ENCODE data around the gene SLC1A3. TPM values are rescaled to one million over a fixed set of nuclear protein-coding genes. Genes with fewer than 3 reads are reported as not detected.

Gene SLC1A3
- total RNA-seq, 1 donor from 2014 or later = 0.25 TPM

DNA sequence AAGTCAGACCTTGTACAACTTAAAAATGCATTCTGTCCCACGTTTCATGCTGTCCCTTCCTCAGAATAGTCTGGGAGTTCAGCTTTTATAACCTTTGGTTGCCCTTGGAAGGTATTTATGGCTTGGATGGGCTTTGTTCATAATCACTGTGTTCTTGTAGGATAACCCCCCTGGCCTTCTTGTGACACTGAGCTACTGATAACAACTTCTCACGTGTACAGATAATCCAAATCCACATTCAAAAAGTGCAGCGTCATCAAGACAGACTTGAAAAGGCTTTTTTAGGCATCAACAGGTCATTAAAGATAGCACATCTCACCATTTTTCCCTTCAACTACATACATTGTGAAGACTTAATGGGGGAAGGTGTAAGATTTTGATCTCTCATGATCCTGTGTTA, 42.0 kb downstream of the SLC1A3 start:
- TF ChIP-seq, protein P1, sequence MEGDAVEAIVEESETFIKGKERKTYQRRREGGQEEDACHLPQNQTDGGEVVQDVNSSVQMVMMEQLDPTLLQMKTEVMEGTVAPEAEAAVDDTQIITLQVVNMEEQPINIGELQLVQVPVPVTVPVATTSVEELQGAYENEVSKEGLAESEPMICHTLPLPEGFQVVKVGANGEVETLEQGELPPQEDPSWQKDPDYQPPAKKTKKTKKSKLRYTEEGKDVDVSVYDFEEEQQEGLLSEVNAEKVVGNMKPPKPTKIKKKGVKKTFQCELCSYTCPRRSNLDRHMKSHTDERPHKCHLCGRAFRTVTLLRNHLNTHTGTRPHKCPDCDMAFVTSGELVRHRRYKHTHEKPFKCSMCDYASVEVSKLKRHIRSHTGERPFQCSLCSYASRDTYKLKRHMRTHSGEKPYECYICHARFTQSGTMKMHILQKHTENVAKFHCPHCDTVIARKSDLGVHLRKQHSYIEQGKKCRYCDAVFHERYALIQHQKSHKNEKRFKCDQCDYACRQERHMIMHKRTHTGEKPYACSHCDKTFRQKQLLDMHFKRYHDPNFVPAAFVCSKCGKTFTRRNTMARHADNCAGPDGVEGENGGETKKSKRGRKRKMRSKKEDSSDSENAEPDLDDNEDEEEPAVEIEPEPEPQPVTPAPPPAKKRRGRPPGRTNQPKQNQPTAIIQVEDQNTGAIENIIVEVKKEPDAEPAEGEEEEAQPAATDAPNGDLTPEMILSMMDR (IDR thresholded peaks at IDR 0.05; ENCODE audit: insufficient read depth, low read length, poor library complexity, severe bottlenecking) = no peak
- DNase-seq (ENCODE audit: low read depth) = no peak
- no peaks in the 10 kb centered on the region for H3K36me3 ChIP-seq (ENCODE audit: control insufficient read depth, insufficient read depth, low read length)
- no peaks in the 10 kb centered on the region for H3K27me3 ChIP-seq (ENCODE audit: control insufficient read depth, insufficient read depth, low read length)
- no peak overlapping the region for H3K4me3 ChIP-seq (ENCODE audit: low read depth, low read length)

DNA sequence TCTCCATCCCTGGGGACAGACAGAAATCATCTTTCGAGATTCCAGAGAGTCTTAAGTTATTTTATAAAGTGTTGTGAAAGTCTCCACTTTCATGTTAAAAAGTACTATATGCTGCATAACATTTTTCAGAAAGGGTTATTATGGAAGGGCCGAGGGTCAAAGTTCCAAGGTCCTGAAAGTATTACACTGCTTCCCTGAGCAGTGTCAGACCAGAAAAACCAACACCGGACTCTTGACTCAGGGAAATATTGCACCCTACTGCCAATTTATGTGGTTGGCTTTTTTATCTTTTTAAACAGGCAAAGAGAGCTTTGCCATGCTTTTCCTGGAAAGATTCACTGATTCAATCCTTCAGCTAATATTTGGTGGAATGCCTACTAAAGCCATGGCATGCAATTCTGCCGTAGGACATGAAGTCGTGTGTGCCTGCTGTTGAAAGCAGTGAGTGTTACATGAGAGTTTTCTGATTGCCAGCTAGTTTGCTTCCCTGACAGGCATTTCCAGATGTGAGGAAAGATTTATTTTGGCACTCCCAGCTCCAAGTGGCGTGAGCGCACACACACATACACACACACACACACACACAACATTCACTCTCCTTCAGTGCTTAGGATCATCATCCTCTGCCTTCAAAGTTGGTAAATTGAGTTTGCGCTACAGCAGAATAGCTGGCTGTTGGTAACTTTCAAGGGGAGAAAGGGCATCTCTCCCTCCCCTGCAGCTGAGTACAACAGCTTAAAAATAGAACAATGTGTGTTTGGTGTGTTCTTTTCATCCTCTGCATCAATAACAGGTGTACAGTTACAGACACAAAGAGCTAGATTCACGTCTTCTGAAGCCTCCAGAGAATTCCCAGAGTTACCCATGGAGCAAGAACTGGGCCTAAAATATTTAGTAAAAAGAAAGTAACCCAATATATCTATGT, 45.6 kb downstream of the SLC1A3 start:
- TF ChIP-seq, protein P1 (IDR thresholded peaks at IDR 0.05; ENCODE audit: insufficient read depth, low read length, poor library complexity, severe bottlenecking) = no peak
- no peak for DNase-seq (ENCODE audit: low read depth)

GRCh38 chr5:36653044-36653705, 46.8 kb downstream of the SLC1A3 start:
- Histone ChIP-seq H3K36me3 (ENCODE audit: control insufficient read depth, insufficient read depth, low read length) (no peaks in the 10 kb centered on the region), H3K27me3 (ENCODE audit: control insufficient read depth, insufficient read depth, low read length) (no peaks in the 10 kb centered on the region), H3K4me3 (ENCODE audit: low read depth, low read length) (no peak overlapping the region)
- TF ChIP-seq, protein P1 (IDR thresholded peaks at IDR 0.05; ENCODE audit: insufficient read depth, low read length, poor library complexity, severe bottlenecking) = no peak
- DNase-seq (ENCODE audit: low read depth) = no peak

More for the DNA sequence above, 45.6 kb downstream of the SLC1A3 start:
- Histone ChIP-seq H3K4me3 (ENCODE audit: low read depth, low read length) (no peak overlapping the region), H3K27me3 (ENCODE audit: control insufficient read depth, insufficient read depth, low read length) (no peaks in the 10 kb centered on the region), H3K36me3 (ENCODE audit: control insufficient read depth, insufficient read depth, low read length) (no peaks in the 10 kb centered on the region)

GRCh38 chr5:36654564-36654963, 48.2 kb downstream of the SLC1A3 start:
- DNase-seq (ENCODE audit: low read depth) = no peak
- H3K36me3 ChIP-seq (ENCODE audit: control insufficient read depth, insufficient read depth, low read length) = no peaks in the 10 kb centered on the region
- TF ChIP-seq, protein P1 (IDR thresholded peaks at IDR 0.05; ENCODE audit: insufficient read depth, low read length, poor library complexity, severe bottlenecking) = no peak
- H3K27me3 ChIP-seq (ENCODE audit: control insufficient read depth, insufficient read depth, low read length) = no peaks in the 10 kb centered on the region
- no peak overlapping the region for H3K4me3 ChIP-seq (ENCODE audit: low read depth, low read length)

DNA sequence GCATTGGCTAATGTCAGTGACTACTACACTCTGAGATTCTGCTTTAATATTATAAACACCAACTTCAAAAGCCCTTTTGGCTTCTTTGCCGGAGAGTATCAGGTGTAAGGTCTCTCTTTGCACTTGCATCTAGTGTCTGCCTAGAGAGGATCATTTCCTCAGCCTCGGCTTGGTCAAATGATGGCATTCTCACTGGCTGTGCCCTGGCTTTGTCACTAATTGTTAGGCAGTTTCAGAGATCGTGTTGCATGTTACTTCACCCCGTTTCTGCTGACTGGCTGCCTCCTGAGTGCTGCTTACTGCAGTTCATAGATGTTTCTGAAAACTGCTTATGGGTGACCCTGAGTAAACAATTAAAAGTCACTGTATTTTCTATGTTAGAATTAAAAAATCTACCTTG, 48.8 kb downstream of the SLC1A3 start:
- TF ChIP-seq, protein P1 (IDR thresholded peaks at IDR 0.05; ENCODE audit: insufficient read depth, low read length, poor library complexity, severe bottlenecking) = no peak
- Histone ChIP-seq H3K27me3 (ENCODE audit: control insufficient read depth, insufficient read depth, low read length) (no peaks in the 10 kb centered on the region), H3K36me3 (ENCODE audit: control insufficient read depth, insufficient read depth, low read length) (no peaks in the 10 kb centered on the region), H3K4me3 (ENCODE audit: low read depth, low read length) (no peak overlapping the region)
- DNase-seq (ENCODE audit: low read depth) = no peak

Measured in kidney epithelial cell (primary cell).